ENCODE measurements around the gene ITIH4.
A peak's percentile ranks its signal among the peaks of the same experiment; 100 is the strongest.

ITIH4 gene

GRCh38 chr3:52851348-52851747 is 20.9 kb upstream of the ITIH4 start:
- TF ChIP-seq, protein P1, sequence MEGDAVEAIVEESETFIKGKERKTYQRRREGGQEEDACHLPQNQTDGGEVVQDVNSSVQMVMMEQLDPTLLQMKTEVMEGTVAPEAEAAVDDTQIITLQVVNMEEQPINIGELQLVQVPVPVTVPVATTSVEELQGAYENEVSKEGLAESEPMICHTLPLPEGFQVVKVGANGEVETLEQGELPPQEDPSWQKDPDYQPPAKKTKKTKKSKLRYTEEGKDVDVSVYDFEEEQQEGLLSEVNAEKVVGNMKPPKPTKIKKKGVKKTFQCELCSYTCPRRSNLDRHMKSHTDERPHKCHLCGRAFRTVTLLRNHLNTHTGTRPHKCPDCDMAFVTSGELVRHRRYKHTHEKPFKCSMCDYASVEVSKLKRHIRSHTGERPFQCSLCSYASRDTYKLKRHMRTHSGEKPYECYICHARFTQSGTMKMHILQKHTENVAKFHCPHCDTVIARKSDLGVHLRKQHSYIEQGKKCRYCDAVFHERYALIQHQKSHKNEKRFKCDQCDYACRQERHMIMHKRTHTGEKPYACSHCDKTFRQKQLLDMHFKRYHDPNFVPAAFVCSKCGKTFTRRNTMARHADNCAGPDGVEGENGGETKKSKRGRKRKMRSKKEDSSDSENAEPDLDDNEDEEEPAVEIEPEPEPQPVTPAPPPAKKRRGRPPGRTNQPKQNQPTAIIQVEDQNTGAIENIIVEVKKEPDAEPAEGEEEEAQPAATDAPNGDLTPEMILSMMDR (conservative IDR thresholded peaks at IDR 0.05; ENCODE audit: low read length): peak; percentile 70
- peak; percentile 56 for DNase-seq (ENCODE audit: low read depth)
- no peak overlapping the region for H3K4me3 ChIP-seq (ENCODE audit: low read length)

GRCh38 chr3:52849656-52850055 is 19.2 kb upstream of the ITIH4 start:
- no peak overlapping the region for H3K4me3 ChIP-seq (ENCODE audit: low read length)
- TF ChIP-seq, protein P1 (conservative IDR thresholded peaks at IDR 0.05; ENCODE audit: low read length): no peak

GRCh38 chr3:52848617-52849016 is 18.1 kb upstream of the ITIH4 start:
- peak; percentile 65 for DNase-seq (ENCODE audit: low read depth)
- TF ChIP-seq, protein P1 (conservative IDR thresholded peaks at IDR 0.05; ENCODE audit: low read length): no peak
- no peak overlapping the region for H3K4me3 ChIP-seq (ENCODE audit: low read length)

More at GRCh38 chr3:52849656-52850055, 19.2 kb upstream of the ITIH4 start:
- no peak for DNase-seq (ENCODE audit: low read depth)

- DNase-seq (ENCODE audit: low read depth): no peak
- TF ChIP-seq, protein P1 (conservative IDR thresholded peaks at IDR 0.05; ENCODE audit: low read length): no peak
- H3K4me3 ChIP-seq (ENCODE audit: low read length): no peak overlapping the region
Observed at GRCh38 chr3:52847726-52848125, 17.3 kb upstream of the ITIH4 start.

- no peak for DNase-seq (ENCODE audit: low read depth)
- H3K4me3 ChIP-seq (ENCODE audit: low read length): no peak overlapping the region
- TF ChIP-seq, protein P1 (conservative IDR thresholded peaks at IDR 0.05; ENCODE audit: low read length): no peak
Observed at GRCh38 chr3:52847241-52847640, 16.8 kb upstream of the ITIH4 start.

DNA sequence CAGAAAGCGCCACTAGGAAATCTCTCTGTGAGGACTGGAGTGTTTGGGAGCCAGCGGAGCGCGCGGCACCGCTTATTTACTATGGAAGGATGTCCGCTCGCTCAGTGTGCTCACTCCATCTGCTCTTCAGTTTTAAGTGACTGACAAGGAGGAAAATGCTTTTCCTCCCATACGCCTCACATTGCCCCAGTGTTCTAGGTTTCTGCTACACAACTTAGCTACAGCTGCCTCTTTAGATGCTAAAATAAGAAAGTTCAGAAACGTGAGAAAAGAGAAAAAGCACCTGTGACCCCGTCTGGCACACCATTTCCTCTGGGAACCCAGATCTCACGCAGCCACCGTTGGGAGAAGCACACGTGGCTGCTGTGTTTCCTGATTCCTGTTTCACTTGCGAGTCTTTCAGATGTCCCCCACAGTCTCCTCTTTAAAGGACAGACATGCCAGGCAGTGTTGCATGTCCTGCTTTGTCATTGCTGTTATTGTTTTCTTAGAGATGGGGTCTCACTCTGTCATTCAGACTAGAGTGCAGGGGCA is 16.0 kb upstream of the ITIH4 start:
- TF ChIP-seq, protein P1 (conservative IDR thresholded peaks at IDR 0.05; ENCODE audit: low read length): no peak
- no peak for DNase-seq (ENCODE audit: low read depth)

GRCh38 chr3:52845691-52846431 is 15.4 kb upstream of the ITIH4 start:
- DNase-seq (ENCODE audit: low read depth): no peak
- H3K4me3 ChIP-seq (ENCODE audit: low read length): no peak overlapping the region
- TF ChIP-seq, protein P1 (conservative IDR thresholded peaks at IDR 0.05; ENCODE audit: low read length): peak; percentile 52

More for the DNA sequence above, 16.0 kb upstream of the ITIH4 start:
- no peak overlapping the region for H3K4me3 ChIP-seq (ENCODE audit: low read length)
